GM20000 (cell line): ENCODE data around the gene CEP20.

ENCODE experiments used
- DNase-seq: peaks from one replicate; pipeline ENCODE4 v3.0.0; 2012; ENCODE audit warnings: low spot score
- CTCF ChIP-seq: IDR thresholded peaks from 2 replicates; pipeline ENCODE4 v1.5.1; 2012; ENCODE audit warnings: mild to moderate bottlenecking, control low read depth; ENCODE audit errors: extremely low read depth, missing control alignments

The CEP20 gene

GRCh38 chr16:15836074-15836473 is 52.3 kb downstream of the CEP20 start:
- TF ChIP-seq CTCF: no peak
- no peak for DNase-seq

GRCh38 chr16:15835136-15835878 is 53.1 kb downstream of the CEP20 start:
- DNase-seq: no peak
- no peak for TF ChIP-seq CTCF

GRCh38 chr16:15834502-15834901 is 53.9 kb downstream of the CEP20 start:
- DNase-seq: no peak
- TF ChIP-seq CTCF: no peak

- TF ChIP-seq CTCF: no peak
- DNase-seq: no peak
Measured at GRCh38 chr16:15833541-15833940, 54.9 kb downstream of the CEP20 start.

- no peak for TF ChIP-seq CTCF
Measured at GRCh38 chr16:15832241-15832640, 56.2 kb downstream of the CEP20 start.

GRCh38 chr16:15830832-15831451 is 57.5 kb downstream of the CEP20 start:
- no peak for DNase-seq
- no peak for TF ChIP-seq CTCF

More at GRCh38 chr16:15832241-15832640, 56.2 kb downstream of the CEP20 start:
- no peak for DNase-seq

- TF ChIP-seq CTCF: no peak
- no peak for DNase-seq
Measured at GRCh38 chr16:15829460-15829859, 58.9 kb downstream of the CEP20 start.
